ENCODE results near the gene F2R. TPM values are rescaled to one million over a fixed set of nuclear protein-coding genes. Genes with fewer than 3 reads are reported as not detected.
"Not testable (repeated sequence)": the region's sequence is repeated elsewhere in the genome, so short reads cannot be mapped to it uniquely, and the experiment has no call there.

The F2R gene
- total RNA-seq, 1 experiment from 2014 or later = 3.6 TPM

DNA sequence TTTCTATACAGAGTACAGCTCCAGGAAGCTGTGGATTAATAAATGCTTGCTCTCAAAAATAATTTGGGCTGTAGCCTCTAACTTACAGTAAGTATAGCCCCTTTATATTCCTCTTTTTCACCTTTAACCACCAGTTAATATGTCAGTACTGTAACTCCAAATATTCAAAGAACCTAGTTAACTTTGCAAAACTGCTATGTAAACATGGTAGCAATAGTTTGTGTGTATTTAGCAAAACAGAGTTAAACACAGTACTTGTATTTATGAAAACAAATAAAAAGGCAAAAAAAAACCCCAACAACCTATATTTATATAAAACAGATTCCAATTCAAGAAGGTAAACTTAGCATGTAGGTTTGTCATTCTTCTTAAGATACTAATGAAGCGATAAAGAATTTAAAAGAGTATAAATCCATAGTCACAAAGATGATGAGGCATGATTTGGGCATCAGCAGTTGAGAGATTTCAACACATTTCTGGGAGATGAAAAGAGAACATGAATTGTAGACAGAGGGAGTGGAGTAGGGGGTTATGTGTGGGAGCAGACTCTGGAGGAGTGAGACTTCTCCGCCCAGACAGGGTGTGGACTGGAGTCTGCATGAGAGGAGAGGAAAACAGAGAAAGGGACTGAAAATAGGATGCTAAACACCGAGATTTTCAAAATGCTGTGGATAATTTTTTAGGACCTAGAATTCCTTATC lies 55.9 kb downstream of the F2R start:
- DNase-seq = no peak
- H3K9me3 ChIP-seq (ENCODE audit: insufficient read depth, low read depth) = no peaks in the 10 kb centered on the region
- peaks cover 7% of the 10 kb centered on the region; the same call in 1 of the 2 replicates for H3F3A ChIP-seq (ENCODE audit: insufficient read depth, low read depth)
- H3K27me3 ChIP-seq (ENCODE audit: insufficient read depth, low read depth) = no peaks in the 10 kb centered on the region
- CTCF ChIA-PET = no interaction called here
- no peaks in the 10 kb centered on the region for H3K36me3 ChIP-seq (ENCODE audit: low read depth)
- POLR2A ChIA-PET (ENCODE audit: unreplicated experiment) = interaction anchor here (0.6 kb wide), 1 partner anchor 103 kb away, joined by 4 read pairs; no protein-coding TSS in a partner anchor
- TF ChIP-seq, protein P1, sequence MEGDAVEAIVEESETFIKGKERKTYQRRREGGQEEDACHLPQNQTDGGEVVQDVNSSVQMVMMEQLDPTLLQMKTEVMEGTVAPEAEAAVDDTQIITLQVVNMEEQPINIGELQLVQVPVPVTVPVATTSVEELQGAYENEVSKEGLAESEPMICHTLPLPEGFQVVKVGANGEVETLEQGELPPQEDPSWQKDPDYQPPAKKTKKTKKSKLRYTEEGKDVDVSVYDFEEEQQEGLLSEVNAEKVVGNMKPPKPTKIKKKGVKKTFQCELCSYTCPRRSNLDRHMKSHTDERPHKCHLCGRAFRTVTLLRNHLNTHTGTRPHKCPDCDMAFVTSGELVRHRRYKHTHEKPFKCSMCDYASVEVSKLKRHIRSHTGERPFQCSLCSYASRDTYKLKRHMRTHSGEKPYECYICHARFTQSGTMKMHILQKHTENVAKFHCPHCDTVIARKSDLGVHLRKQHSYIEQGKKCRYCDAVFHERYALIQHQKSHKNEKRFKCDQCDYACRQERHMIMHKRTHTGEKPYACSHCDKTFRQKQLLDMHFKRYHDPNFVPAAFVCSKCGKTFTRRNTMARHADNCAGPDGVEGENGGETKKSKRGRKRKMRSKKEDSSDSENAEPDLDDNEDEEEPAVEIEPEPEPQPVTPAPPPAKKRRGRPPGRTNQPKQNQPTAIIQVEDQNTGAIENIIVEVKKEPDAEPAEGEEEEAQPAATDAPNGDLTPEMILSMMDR (conservative IDR thresholded peaks at IDR 0.05) = no peak
- TF ChIP-seq EZH2 (IDR thresholded peaks at IDR 0.05; ENCODE audit: low read depth) = no peak
- intact Hi-C loops (cut with micrococcal nuclease; ENCODE audit: unreplicated experiment) = loop anchor here (5.0 to 10.0 kb wide), 3 partner anchors 45 to 437 kb away; partner anchors contain the start of gene F2RL1
- no peaks in the 10 kb centered on the region for H3K79me2 ChIP-seq (ENCODE audit: low read depth)
- no peak overlapping the region for H3K4me2 ChIP-seq
- H3K27ac ChIP-seq = no peak overlapping the region
- H2AFZ ChIP-seq = no peak overlapping the region
- H3K4me3 ChIP-seq = no peak overlapping the region
- BruUV-seq (replicated peaks) = no TSS peak
- no peaks in the 10 kb centered on the region for H3K9me2 ChIP-seq (ENCODE audit: insufficient read depth)
- H4K20me1 ChIP-seq (ENCODE audit: insufficient read depth) = no peaks in the 10 kb centered on the region
- H3K4me1 ChIP-seq (replicated peaks; ENCODE audit: insufficient read depth) = 0 out of 2 replicates have a peak, but pooled peaks cover 6% of the 10 kb centered on the region

GRCh38 chr5:76775921-76776320 lies 60.0 kb downstream of the F2R start:
- H3K79me2 ChIP-seq (ENCODE audit: low read depth) = no peaks in the 10 kb centered on the region
- no peak overlapping the region for H3K4me3 ChIP-seq
- DNase-seq = no peak
- H3K27ac ChIP-seq = no peak overlapping the region
- H3K4me1 ChIP-seq (replicated peaks; ENCODE audit: insufficient read depth) = no peaks in the 10 kb centered on the region
- no peaks in the 10 kb centered on the region for H3K9me2 ChIP-seq (ENCODE audit: insufficient read depth)
- H3K9me3 ChIP-seq (ENCODE audit: insufficient read depth, low read depth) = no peaks in the 10 kb centered on the region
- no peak overlapping the region for H3K4me2 ChIP-seq
- TF ChIP-seq EZH2 (IDR thresholded peaks at IDR 0.05; ENCODE audit: low read depth) = no peak
- TF ChIP-seq, protein P1 (conservative IDR thresholded peaks at IDR 0.05) = no peak
- peaks cover 7% of the 10 kb centered on the region; the same call in 1 of the 2 replicates for H3F3A ChIP-seq (ENCODE audit: insufficient read depth, low read depth)
- no peaks in the 10 kb centered on the region for H3K27me3 ChIP-seq (ENCODE audit: insufficient read depth, low read depth)
- H4K20me1 ChIP-seq (ENCODE audit: insufficient read depth) = no peaks in the 10 kb centered on the region
- no peak overlapping the region for H2AFZ ChIP-seq
- POLR2A ChIA-PET (ENCODE audit: unreplicated experiment) = interaction anchor here (0.5 kb wide), 1 partner anchor 48 kb away, joined by 19 read pairs; no protein-coding TSS in a partner anchor
- CTCF ChIA-PET = interaction anchor here (0.6 kb wide), 1 partner anchor 174 kb away, joined by 4 read pairs; no protein-coding TSS in a partner anchor
- H3K36me3 ChIP-seq (ENCODE audit: low read depth) = no peaks in the 10 kb centered on the region
- intact Hi-C loops (cut with micrococcal nuclease; ENCODE audit: unreplicated experiment) = loop anchor here (2.0 to 10.0 kb wide), 2 partner anchors 241 to 441 kb away; no protein-coding TSS in a partner anchor
- BruUV-seq (replicated peaks) = no TSS peak

- BruUV-seq (replicated peaks) = no TSS peak
- H4K20me1 ChIP-seq (ENCODE audit: insufficient read depth) = no peaks in the 10 kb centered on the region
- POLR2A ChIA-PET (ENCODE audit: unreplicated experiment) = interaction anchor here (0.5 kb wide), 1 partner anchor 48 kb away, joined by 19 read pairs; no protein-coding TSS in a partner anchor
- CTCF ChIA-PET = interaction anchor here (0.6 kb wide), 1 partner anchor 175 kb away, joined by 4 read pairs; no protein-coding TSS in a partner anchor
- TF ChIP-seq EZH2 (IDR thresholded peaks at IDR 0.05; ENCODE audit: low read depth) = no peak
- TF ChIP-seq, protein P1 (conservative IDR thresholded peaks at IDR 0.05) = no peak
- intact Hi-C loops (cut with micrococcal nuclease; ENCODE audit: unreplicated experiment) = loop anchor here (10.0 kb wide), 1 partner anchor 442 kb away; no protein-coding TSS in a partner anchor
- no peaks in the 10 kb centered on the region for H3K9me2 ChIP-seq (ENCODE audit: insufficient read depth)
- H3K79me2 ChIP-seq (ENCODE audit: low read depth) = no peaks in the 10 kb centered on the region
- H3K9me3 ChIP-seq (ENCODE audit: insufficient read depth, low read depth) = no peaks in the 10 kb centered on the region
- H3K27me3 ChIP-seq (ENCODE audit: insufficient read depth, low read depth) = no peaks in the 10 kb centered on the region
- H3K27ac ChIP-seq = no peak overlapping the region
- no peak overlapping the region for H3K4me3 ChIP-seq
- H3F3A ChIP-seq (ENCODE audit: insufficient read depth, low read depth) = peaks cover 7% of the 10 kb centered on the region; the same call in 1 of the 2 replicates
- DNase-seq = no peak
- H3K4me2 ChIP-seq = no peak overlapping the region
- H3K36me3 ChIP-seq (ENCODE audit: low read depth) = no peaks in the 10 kb centered on the region
- H3K4me1 ChIP-seq (replicated peaks; ENCODE audit: insufficient read depth) = no peaks in the 10 kb centered on the region
- no peak overlapping the region for H2AFZ ChIP-seq
These were observed 60.5 kb downstream of the F2R start for GRCh38 chr5:76776391-76776790.

- H3K4me1 ChIP-seq (replicated peaks; ENCODE audit: insufficient read depth); H3K36me3 ChIP-seq (ENCODE audit: low read depth); H3K4me2 ChIP-seq; H3K4me3 ChIP-seq; DNase-seq; BruUV-seq (replicated peaks); H2AFZ ChIP-seq; H4K20me1 ChIP-seq (ENCODE audit: insufficient read depth); H3K27ac ChIP-seq; H3F3A ChIP-seq (ENCODE audit: insufficient read depth, low read depth); POLR2A ChIA-PET (ENCODE audit: unreplicated experiment); H3K79me2 ChIP-seq (ENCODE audit: low read depth); H3K9me2 ChIP-seq (ENCODE audit: insufficient read depth); H3K27me3 ChIP-seq (ENCODE audit: insufficient read depth, low read depth); CTCF ChIA-PET; intact Hi-C loops (cut with micrococcal nuclease; ENCODE audit: unreplicated experiment); H3K9me3 ChIP-seq (ENCODE audit: insufficient read depth, low read depth): not testable (repeated sequence)
These were observed 64.7 kb downstream of the F2R start for GRCh38 chr5:76780616-76781015.

Data from PC-9 (cell line).